ENCODE measurements around the gene U2AF1L4.
A peak's percentile ranks its signal among the peaks of the same experiment; 100 is the strongest.

Gene U2AF1L4

DNA sequence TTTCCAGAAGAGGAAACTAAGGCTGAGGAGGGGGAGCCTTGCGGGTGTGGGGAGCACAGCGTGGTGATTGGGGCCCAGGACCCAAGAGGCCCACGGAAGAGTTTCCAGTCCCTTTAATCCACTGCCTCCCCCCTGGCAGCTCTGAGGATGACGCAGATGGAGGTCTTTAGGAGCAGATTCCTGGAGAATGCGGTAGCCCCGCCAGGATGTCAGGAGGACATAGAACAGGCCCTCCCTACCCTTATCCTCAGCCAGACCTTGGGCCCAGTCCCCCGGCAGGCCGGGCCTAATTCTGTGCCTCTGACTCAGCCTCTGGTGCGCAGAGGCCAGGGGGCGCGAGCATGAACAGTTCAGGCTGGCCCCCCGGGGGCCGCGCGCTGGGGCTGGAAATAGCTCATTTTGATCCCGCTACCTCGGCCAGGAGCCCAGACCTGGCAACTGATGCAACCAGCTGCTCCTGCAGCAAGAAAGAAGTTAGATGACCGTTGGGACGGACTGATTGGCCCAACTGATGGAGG, 12.1 kb upstream of the U2AF1L4 start:
- peak; percentile 84 for DNase-seq (ENCODE audit: low read depth in 2 of 2)

DNA sequence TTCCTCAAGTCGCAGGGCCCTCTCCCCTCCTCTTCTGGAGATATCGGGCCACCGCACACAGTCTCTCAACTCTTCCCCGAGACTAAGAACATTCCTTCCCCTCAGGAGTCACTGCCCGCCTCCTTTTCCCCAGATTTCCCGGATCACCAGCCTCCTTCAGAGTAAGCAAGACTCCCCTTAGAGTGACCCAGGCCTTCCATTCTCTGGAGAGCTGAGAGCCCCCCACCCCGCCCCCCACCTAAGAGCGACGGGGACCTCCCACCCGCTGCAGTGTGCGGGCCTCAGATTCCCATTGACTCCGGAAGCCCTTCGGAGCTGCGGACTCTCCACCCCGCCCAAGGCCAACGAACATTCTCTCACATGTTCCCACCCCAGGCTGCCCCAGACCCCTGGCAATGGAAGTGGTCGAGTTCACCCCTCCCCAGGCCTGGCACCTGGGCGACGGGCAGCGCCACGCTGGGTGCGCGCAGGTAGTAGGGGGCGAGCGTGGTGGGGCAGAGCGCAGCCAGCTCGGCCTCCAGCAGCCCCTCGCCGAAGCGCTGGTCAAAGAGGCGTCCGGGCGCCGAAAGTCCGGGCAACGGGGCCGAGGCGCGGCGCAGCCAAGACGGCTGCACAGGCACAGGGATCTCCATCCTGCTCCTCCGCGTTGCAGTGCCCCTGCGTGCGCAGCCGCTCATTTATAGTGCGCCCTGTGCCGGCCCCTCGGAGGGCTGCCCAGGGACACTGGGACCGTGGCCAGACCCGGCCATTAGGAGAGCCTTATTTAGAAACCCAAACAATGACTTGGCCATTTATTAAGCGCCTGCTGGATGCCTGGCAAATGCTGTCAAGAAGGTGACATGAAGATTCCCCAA, 11.4 kb upstream of the U2AF1L4 start, which contains the start of gene HSPB6:
HSPB6 (minus strand) TSS at position 653 of the 854 bp plus-strand sequence; CDS start at position 632, 21 bp downstream.
- DNase-seq (ENCODE audit: low read depth in 2 of 2): no peak

DNA sequence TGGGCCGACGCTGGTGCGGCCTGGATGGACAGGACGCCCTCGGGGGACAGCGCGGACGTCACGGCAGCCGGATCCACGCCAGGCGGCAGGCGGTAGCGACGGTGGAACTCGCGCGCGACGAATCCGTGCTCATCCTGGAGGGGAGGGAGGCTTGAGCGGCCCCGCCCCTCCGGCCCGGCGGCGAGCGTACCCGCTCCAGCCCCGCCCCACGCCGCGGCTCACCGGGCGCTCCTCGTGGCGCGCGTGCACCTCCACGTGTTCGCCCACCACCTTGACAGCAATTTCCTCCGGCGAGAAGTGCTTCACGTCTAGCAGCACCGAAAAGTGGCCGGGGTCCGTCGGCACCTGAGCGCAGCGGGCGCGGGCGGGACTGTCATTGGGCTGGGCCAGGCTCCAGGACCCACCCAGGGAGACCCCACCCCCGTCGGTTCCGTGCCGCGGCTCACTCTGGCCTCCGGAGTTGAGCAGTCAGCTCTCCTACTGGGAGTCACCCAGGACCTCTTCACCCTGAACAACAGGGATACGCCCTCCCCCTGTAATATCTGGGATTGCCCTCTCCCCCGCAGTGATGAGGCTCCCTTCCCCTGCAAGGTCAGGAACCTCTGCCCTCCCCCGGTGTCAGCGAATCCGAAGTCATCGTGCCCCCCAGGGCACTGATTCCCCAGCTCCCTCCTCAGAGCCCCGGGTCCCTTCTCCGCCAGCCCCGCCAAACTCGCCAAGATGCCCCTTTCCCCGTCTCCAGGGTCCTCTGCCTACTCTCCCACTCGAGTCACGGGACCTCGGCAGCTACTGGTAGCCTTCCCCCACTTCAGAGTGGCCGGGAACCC, 10.5 kb upstream of the U2AF1L4 start:
- no peak for DNase-seq (ENCODE audit: low read depth in 2 of 2)

DNA sequence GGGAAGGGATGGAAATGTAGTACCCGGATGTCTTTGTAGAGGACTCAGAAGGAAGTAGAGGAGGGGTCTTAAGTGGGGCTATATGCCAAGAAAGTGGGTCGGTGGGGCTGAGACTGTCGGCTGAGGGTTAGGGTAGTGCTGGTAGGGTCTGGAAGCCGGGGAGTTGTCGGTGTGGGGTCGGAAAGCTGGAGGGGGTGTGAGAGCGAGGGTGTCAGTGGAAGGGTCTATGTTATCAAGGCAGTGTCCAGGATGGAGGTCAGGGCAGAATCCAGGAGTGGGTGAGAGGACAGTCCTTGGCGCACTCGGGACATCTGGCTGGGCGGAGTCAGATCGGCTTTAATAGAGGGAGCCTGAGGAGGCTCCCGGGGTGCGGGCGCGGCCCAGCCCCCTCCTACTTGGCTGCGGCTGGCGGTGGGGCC, 9.9 kb upstream of the U2AF1L4 start:
- no peak for DNase-seq (ENCODE audit: low read depth in 2 of 2)

DNA sequence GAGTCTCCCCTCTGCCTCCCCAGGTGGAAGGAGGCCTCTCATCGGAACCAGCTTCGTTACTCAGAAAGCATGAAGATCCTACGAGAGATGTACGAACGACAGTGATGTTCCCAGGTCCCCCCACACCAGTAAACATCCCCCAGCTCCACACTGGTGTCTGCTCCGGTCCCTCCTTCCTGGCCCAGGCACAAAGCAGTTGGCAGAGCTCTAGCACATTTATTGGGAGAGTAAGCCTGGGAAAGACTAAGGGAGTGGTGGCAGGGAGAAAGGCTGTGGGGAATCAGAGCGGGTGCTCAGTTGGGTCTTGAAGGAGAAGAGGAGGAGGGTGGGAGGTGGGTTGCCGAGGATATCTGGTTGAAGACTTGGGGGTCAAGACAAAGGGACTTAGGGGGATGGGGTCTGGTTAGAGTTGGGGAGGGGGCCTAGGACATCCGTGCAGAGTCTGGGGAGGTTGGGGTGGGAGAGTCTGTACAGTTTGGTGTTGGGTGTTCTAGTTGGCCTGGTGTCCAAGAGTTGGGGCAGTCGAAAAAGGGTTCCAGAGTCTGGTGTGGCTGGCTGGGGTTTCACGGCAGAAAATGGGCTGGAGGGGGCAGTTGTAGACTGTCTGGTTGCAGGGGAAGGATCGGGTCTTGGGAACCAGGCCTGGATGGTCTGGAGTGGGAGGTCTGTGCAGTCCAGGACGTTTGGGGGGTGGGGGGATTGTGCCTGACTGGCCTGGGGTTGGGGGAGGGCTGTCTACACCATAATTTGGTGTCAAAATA, 9.3 kb upstream of the U2AF1L4 start:
- no peak for DNase-seq (ENCODE audit: low read depth in 2 of 2)

DNA sequence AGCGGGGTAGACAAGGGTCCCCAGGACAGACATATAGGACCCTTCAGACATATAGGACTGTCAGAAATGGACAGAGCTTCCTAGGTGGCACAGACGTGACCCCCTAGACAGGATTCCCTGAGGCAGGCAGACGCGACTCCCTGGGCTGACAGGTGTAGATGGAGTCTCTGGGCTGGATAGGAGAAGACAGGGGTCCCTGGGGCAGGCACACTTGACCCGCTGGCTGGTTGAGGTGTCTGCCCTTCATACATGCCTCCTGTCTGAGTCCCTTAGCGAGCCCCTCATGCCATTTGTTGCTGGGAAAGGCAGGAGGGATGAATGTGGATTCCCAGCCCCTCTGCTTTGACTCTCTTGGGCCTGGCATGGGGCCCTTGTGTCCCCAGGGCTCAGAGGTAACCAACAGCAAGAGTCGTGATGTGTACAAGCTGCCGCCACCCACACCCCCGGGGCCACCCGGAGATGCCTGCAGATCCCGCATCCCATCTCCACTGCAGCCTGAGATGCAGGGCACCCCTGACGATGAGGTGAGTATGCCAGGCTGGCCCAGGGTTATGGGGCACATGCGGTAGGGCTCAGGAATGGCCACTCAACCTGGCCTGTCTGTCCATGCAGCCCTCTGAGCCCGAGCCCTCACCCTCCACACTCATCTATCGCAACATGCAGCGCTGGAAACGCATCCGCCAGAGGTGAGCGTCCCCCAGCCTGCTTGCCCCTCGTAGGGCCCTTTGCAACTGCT, 8.6 kb upstream of the U2AF1L4 start:
- DNase-seq (ENCODE audit: low read depth in 2 of 2): no peak

DNA sequence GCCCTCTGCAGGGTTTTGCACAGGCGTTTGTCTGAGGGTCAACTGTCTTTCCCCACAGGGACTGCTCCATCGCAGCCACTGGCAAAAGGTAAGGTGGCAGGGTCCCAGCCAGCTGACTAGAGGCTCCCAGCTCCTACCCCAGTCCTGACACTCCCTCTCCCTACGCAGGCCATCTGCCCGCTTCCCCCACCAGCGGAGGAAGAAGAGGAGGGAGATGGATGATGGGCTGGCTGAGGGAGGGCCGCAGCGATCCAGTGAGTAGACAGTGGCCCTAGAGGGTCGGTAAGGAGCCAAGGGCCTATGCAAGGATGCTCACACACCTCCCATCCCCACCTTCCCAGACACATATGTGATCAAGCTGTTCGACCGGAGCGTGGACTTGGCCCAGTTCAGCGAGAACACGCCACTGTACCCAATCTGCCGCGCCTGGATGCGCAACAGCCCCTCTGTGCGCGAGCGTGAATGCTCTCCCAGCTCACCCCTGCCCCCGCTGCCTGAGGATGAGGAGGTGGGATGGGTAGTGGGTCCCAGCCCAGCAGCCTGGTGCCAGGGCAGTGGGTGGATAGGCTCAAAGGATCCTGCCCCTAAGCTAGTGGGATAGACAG, 7.6 kb upstream of the U2AF1L4 start:
- DNase-seq (ENCODE audit: low read depth in 2 of 2): no peak

DNA sequence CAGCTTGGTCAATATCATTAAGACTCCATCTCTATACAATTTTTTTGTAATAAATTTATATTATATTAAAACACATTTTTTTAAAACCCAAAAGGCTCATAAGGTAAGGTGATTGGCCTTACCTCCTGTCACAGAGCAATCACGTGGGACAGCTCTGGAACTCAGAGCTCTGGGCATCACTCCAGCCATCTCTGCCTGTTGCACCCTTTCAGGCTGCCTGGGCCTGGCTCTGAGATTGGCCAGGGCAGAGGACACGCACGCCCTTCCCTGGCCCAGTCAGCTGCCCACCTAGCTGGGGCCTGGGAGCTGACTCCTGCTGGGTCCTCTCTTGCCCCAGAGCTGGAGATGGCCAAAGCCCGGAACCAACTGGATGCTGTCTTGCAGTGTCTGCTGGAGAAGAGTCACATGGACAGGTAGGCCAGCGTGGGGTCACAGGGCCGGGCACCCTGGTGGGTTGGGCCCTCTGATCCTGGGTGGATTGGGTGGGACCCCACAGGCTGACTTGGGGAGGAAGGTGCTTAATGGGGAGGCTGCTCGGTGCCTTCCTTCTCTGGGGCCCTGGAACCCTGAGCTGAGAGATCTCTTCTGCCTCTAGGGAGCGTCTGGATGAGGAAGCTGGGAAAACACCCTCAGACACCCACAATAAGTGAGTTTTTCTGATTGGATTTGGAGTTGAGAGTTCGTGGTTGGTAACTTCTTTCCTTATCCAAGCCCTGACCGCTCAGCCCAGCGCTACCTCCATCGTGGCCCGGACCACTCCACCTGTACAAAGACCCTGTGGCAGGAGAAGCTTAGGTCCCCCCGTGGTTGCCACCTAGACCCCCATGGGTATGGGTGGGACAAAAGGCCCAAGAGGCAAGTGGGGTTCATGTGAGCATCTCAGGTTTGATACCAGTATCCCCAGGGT, 6.9 kb upstream of the U2AF1L4 start:
- DNase-seq (ENCODE audit: low read depth in 2 of 2): no peak

DNA sequence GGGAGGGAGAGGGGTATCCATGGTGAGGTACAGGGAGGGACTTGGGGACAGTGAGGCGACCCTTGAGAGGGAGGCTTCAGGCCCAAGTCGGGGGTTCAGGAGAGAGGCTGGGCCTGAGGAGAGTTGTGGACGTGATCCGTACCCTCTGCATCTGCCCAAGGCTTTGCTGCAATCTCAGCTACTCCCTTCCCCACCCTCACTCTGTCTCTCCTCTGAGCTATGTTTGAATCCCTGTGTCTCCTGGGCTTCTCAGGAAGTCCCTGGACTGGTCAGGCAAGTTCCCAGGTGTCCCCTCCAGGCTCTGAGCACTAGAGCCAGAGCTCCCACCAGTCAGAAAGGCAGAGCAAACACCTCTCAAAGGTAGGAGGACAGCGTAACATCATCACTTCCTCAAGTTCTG, 4.9 kb upstream of the U2AF1L4 start:
- no peak for DNase-seq (ENCODE audit: low read depth in 2 of 2)

DNA sequence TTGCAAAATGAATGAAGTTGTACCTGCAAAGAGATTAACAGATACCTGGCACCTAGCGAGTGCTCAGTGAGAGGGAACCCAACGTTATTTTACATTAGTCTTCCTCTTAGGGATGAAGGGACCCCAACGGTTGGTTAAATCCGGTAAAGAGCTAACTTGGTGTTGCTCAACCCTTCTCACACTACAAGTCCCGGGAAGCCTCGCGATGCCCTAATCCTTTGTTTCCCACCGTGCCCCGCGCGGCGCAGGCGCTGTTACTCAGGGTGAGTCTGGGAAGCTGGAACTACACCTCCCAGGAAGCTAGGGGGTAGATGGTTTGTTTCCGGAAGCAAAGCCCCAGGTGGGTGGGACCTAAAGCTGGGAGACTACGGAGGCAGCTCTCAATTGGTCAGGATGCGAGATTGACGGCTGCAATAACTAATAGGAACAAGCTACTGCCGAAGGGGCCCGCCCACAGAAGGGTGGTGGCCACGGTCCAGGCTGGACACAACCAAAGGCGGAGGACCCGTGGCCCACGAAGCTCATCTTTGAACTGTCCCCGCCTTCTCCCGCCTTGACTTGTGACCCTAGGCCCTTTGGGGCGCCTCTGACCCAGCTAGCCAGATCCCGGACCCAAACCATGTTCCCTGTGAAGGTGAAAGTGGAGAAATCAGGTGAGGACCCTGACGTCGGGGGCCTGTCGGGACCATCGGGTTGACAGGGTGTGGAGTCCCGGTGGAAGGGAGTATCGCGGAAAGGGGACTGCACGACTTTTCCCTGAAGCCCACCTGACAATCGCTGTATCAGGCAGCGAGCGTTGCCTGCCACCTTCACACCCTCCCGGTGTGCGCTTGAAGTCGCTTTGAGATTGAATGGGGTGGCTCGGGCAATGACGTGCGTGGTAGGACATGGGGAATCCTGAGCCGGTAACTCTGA, 3.1 kb upstream of the U2AF1L4 start, which contains the start of gene LIN37:
LIN37 (plus strand) TSS at position 471 of the 915 bp plus-strand sequence; CDS start at position 620, 149 bp downstream.
- peak; percentile 98 to 99 for DNase-seq (ENCODE audit: low read depth in 2 of 2)

DNA sequence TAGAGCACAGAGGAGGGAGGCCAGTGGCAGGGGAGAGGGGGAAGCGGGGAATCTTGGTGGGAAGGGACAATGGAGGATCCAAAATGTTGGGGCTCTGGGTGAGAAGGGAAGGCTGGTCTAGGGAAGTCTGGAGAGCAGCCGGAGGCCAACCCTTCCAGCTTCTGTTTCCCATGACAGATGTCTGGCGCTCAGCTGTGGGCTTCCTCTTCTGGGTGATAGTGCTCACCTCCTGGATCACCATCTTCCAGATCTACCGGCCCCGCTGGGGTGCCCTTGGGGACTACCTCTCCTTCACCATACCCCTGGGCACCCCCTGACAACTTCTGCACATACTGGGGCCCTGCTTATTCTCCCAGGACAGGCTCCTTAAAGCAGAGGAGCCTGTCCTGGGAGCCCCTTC, 1.3 kb upstream of the U2AF1L4 start:
- no peak for DNase-seq (ENCODE audit: low read depth in 2 of 2)

DNA sequence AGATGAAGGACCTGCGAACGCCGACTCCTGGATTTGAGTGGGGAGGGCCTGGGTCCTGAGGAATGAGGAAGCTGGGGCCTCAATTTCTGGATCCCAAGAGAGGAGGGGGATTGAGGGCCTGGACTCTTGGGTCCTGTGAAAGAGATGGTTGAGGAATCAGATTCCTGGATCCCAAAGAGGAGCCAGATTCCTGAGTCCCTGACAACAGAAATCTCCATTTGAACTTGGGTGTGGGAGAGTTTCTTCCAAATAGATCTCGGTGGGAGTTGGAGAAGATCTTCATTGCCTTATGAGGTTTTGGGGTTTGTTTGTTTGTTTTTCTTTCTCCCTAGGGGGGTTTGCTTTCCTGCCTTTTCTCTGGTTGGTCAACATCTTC, 857 bp upstream of the U2AF1L4 start:
- DNase-seq (ENCODE audit: low read depth in 2 of 2): no peak

DNA sequence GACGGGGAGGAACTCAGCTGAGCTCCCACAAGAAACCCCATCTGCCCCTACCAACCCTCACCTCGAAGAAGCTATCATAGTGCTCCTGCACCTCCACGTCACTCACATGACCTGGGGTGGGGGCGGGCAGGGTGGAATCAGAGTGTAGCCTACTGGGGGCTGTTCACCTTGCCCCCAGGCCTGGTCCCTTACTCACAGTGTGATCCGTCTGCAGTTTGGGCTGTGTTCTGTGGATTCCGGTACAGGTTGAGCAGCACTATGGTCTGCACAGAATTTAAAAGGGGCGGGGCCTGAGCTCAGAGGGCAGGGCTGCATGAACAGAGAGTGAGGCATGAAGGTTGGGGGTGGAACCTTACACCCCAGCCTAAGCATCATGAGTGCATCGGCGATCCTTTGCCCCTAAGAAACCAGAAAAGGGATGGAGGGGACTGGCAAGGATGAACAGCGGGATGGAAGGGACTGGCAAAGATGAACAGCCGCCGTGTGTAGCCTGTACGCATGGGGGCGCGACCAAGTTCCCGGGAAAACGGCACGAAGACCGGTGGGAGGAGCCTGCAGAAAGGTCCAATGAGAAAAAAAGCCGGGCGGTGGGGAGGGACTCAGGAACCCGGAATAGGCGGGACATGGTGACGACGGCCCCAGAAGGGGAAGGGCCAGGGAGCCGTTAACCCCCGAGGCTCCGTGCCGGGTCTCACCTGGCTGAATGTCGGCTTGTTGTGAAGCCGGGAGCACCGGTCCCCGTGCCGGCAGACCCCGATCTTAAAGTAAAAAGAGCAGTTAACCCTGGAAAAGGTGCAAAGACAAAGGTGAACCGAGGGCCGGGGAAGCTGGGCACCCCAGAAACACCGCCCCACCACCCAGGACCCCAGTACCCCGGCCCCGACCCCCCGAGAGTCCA, 539 bp downstream of the U2AF1L4 start:
- peak; percentile 90 to 91 for DNase-seq (ENCODE audit: low read depth in 2 of 2)

DNA sequence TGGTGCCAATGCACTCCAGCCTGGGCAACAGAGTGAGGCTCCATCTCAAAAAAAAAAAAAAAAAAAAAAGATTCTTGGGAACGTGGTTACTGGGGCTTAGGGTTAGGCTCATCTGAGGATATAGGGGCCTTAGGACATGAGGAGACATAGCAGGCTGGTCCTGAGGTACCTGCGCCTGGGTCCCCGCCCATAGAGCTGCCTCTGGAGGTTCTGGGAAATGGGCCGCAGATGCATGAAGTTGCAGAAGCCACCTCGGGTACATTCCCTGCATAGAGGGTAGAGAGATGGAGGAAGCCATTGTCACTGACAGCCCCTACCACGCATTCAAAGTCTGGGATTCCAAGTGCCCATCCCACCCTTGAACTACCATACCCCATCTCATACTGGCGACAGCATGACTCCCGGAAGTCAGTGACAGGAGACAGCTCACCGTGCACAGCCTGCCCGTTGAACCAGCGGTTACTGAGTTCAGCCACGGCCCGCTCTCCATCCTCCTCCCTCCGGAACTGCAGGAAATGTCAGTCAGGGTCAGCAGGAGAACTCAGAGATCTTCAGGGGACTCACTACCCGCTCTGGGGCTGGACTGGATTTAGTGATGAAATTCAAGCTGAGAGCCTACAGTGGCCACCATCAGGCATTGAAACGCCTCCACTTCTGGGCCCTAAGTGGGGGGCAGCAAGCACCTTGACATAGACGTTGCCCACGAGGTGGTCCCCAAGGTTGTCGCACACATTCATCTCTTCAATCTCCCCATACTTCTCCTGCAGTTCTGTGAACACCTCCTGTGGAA, 1.4 kb downstream of the U2AF1L4 start:
- no peak for DNase-seq (ENCODE audit: low read depth in 2 of 2)

DNA sequence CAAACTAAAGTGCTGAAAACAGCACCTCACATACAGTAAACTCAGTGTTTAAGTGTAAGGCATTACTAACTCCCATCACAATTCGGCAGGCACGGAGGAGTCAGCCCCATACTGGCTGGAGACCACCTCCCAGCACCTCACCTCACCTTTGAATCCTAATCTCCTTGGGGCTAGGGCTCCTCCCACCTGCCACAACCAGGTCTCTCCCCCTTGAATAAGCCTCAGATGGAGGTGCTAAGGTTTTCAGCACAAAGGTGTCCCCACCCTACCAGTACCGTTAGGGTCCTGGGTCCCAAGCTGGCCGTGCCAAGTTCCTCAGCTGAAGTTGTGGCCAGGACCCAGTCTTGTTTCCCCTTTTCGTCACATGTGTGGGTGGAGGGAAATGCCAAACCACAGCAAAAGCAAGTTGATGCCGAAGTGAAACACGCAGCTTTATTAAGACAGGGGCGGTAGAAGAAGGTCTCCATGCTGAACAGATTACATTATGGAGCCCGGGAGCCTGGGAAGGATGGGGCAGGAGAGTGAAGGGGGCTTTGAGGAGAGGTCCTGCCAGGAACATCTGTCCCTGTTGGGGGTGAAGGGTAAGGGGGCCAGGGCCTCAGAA, 3.0 kb downstream of the U2AF1L4 start, which contains the start of gene IGFLR1:
IGFLR1 (minus strand) TSS at position 332 of the 604 bp plus-strand sequence. CDS start 1,272 bp downstream, outside the sequence.
- DNase-seq (ENCODE audit: low read depth in 2 of 2): no peak

DNA sequence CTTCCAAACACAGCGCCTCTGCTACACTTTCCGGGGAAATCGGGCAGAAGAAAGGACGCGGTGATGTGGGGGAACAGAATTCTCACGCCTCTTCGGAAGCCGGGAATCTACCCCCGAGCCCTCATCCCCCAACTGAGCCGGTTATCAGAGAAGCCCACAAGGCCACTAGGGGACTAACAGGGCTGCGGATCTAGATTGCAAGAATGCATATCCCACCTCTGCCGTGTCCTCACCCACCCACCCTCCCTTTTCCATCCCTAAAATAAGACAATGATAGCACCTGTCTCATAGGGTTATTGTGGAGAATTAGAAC, 4.1 kb downstream of the U2AF1L4 start:
- no peak for DNase-seq (ENCODE audit: low read depth in 2 of 2)
